HG02571 (cell line): Measurements from ENCODE around the gene LILRB1.
"Not testable (repeated sequence)": the region's sequence is repeated elsewhere in the genome, so short reads cannot be mapped to it uniquely, and the experiment has no call there.

ENCODE experiments used
- ATAC-seq: cut with Tn5 transposase; IDR thresholded peaks from one replicate; pipeline ENCODE4 v1.9.1; 2021; ENCODE audit warnings: mild to moderate bottlenecking, moderate library complexity; ENCODE audit not compliant: unreplicated experiment

The LILRB1 gene

DNA sequence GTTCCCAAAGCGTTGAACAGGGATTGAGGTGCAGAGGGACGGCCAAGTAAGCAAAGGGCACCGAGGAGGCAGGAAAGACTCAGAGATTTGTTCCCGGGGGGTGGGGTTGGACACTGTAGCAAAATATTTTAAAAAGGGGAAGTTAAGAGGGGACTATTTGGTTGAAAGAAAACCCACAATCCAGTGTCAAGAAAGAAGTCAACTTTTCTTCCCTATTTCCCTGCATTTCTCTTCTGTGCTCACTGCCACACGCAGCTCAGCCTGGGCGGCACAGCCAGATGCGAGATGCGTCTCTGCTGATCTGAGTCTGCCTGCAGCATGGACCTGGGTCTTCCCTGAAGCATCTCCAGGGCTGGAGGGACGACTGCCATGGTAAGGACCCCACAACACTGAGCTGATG, at the start of gene LILRB1:
TSS of gene LILRB1 (plus strand) at position 223 of the 400 bp plus-strand sequence. CDS start 590 bp downstream, outside the sequence.
- ATAC-seq: not testable (repeated sequence)

DNA sequence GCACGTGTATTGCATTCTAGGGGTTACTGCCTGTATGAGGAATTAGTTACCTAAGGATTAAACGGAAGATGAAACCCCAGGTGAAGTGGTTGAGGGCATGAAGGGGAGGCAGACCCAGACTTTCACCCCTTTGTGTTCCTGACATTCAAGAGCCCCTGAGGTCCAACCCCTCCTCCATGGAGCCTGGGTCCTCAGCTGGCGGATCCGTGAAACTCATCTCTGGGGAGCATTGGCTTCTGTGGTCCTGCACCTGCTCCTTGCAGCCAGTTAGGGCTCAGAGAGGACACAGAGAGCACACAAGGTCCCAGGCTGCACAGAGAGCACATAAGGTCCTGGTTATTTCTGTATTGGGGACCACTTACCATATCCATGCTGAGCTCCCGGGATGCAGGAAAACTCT, 43.9 kb upstream of the LILRB1 start:
- ATAC-seq: no peak

DNA sequence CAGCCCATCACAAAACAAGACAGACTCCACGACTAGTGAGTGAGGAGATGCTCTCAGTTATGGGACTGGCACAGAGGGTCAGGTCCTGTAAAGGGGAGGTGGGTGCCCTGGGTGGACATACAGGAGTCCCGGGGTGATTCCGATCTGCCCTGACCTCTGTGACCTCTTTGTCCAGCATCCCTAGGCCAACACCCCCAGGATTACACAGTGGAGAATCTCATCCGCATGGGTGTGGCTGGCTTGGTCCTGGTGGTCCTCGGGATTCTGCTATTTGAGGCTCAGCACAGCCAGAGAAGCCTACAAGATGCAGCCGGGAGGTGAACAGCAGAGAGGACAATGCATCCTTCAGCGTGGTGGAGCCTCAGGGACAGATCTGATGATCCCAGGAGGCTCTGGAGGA, 43.3 kb upstream of the LILRB1 start:
- ATAC-seq: no peak

DNA sequence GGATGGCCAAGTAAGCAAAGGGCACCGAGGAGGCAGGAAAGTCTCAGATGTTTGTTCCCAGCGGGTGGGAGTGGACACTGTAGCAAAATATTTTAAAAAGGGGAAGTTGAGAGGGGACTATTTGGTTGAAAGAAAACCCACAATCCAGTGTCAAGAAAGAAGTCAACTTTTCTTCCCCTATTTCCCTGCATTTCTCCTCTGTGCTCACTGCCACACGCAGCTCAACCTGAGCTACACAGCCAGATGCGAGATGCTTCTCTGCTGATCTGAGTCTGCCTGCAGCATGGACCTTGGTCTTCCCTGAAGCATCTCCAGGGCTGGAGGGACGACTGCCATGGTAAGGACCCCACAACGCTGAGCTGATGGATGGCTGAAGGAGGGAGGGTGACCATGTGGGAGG, 36.8 kb upstream of the LILRB1 start, which contains the start of gene LILRA1:
TSS of gene LILRA1 (plus strand) at position 188 of the 400 bp plus-strand sequence. CDS start 613 bp downstream, outside the sequence.
- ATAC-seq: not testable (repeated sequence)

DNA sequence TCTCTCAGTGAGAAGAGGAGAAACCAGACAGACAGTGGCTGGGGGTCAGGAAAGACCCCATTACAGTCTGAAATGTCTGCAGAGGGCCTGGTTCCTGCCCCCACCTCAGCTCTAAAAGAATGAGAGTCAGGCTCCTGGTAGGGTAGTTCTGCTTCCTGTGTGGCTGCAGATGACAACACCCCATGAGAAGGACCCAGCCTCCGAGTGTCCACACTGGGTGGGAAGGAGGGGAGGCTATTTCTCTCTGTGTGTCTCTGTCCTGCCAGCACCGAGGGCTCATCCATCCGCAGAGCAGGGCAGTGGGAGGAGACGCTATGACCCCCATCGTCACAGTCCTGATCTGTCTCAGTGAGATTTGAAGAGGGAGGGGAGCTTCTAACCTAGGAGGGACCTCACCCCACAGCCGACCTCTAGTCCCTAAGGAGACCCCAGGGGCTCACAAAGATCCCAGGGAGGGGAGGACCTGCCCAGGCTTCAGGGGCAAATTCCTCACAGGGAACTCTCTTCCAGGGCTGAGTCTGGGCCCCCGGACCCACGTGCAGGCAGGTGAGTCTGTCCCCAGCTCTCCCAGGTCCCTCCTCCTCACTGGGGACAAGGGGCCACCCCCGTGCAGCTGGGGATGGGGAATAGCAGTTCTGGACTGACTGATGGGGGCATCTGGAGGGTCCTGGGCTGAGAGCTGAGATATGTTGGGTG, 36.2 kb upstream of the LILRB1 start:
- not testable (repeated sequence) for ATAC-seq

DNA sequence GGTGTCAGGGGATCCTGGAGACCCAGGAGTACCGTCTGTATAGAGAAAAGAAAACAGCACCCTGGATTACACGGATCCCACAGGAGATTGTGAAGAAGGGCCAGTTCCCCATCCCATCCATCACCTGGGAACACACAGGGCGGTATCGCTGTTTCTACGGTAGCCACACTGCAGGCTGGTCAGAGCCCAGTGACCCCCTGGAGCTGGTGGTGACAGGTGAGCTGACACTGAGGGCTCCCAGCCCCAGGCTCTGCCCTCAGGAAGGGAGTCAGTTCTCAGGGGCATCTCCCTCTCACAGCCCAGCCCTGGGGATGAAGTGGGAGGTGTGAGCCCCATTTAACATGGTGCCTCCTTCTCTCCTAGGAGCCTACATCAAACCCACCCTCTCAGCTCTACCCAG, 35.5 kb upstream of the LILRB1 start:
- ATAC-seq: no peak

DNA sequence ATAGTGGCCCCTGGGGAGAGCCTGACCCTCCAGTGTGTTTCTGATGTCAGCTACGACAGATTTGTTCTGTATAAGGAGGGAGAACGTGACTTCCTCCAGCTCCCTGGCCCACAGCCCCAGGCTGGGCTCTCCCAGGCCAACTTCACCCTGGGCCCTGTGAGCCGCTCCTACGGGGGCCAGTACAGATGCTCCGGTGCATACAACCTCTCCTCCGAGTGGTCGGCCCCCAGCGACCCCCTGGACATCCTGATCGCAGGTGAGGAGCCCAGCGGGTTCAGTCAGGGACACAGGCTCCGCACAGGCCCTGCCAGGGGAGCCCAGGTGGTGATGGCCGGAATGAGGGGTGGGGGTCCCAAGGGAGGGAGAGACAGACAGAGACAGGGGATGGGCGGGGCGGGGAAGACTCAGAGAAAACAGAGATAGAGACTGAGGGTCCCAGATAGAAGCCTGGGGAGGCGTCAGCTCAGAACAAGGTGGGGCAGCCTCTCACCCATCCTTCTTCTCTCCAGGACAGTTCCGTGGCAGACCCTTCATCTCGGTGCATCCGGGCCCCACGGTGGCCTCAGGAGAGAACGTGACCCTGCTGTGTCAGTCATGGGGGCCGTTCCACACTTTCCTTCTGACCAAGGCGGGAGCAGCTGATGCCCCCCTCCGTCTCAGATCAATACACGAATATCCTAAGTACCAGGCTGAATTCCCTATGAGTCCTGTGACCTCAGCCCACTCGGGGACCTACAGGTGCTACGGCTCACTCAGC, 34.4 kb upstream of the LILRB1 start:
- ATAC-seq: not testable (repeated sequence)

DNA sequence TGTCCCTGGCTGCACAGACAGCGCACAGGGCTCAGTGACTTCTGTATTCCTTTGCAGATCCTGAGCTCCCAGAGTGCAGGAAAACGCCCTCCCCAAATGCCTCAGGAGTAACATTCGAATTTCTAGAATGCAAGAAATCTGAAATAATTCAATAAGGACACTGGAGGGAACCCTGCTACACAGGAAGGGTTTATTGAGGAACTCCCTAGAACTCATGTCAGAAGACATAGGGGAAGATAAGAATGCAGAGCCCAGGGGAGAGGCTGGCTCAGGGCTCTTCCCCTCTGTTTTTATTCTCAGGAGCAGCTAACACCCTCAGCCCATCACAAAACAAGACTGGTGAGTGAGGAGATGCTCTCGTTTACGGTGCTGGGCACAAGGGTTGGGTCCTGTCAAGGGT, 30.1 kb upstream of the LILRB1 start:
- no peak for ATAC-seq

DNA sequence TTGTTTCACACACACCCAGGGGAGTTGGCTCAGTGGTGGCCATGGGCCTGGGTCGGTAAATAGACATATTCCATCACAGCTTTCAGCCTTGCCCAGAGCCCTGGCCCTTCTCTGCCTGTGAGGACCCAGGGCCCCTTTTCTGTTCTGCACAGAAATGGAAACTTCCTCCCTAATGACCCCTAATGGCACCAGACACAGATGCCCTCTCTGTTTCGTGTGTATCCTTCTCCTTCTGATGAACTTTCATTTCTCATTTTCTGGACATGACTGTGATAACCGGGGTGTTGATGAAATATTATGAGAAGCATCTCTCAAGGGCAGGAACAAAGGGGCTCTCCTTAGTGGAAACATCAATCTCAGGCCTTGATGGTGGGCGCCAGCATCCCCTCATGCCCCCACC, 24.1 kb upstream of the LILRB1 start:
- ATAC-seq: peak; percentile 15

DNA sequence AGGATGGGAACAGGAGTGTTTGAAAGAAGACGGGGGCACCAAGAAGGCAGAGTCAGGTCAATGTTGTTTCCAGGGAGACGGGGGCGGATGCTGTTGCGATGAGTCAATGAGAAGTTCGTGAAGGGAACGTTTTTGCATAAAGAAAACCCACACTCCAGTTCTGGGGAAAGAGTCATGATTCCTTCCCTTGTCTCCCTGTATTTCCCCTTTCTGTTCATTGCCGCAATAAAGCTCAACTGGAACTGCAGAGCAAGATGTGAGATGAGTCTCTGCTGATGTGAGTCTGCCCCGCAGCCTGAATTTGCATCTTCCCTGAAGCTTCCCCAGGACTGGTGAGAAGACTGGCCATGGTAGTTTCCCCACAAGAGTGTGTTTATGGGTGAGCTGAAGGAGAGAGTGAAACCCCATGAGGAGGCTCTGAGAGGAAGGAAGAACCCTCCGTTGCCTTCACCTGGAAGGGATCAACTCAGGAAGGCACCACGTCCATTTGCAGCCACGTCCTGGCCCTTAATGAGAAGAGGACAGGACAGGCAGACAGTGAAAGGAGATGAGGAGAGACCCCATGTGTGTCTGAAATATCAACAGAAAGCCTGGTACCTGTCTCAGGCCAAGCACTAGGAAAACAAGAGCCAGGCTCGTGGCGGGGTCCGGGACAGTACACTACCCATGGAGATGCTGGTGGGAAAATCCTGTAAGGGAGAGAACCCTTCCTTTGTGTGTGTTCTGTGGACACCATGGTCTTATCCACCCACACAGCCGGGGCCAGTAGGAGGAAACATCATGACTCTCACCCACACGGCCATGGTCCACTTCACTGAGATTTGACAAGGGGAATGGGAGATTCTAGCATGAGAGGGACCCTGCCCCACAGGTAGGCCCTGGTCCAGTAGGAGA, 23.1 kb upstream of the LILRB1 start:
- ATAC-seq: peak; percentile 48

DNA sequence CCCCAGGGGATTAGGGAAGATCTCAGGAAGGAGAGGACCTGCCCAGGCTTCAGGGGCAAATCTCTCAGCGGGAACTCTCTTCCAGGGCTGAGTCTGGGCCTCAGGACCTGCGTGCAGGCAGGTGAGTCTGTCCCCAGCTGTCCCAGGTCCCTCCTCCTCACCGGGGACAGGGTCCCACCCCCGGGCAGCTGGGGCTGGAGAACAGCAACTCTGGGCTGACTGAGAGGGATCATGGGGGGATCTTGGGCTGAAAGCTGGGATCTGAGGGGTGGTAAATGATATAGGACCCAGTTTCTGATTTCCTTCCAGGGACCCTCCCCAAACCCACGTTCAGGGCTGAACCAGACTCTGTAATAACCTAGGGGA, 22.5 kb upstream of the LILRB1 start:
- ATAC-seq: no peak

DNA sequence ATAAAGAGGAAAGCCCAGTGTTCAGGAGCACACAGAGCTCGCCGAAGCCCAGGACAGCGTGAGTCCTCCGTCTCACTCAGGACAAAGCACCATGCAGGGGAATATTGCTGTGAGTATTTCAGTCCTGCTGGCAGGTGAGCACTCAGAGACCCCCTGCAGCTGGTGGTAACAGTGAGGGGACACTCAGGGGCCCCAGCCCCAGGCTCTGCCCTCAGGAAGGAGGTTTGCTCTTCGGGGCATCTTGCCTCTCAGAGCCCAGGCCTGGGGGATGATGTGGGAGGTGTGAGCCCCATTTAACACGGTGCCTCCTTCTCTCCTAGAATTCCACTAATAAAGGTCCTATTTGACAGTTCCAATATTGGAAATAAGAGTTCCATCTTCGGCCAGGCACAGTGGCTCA, 22.1 kb upstream of the LILRB1 start:
- ATAC-seq: no peak

DNA sequence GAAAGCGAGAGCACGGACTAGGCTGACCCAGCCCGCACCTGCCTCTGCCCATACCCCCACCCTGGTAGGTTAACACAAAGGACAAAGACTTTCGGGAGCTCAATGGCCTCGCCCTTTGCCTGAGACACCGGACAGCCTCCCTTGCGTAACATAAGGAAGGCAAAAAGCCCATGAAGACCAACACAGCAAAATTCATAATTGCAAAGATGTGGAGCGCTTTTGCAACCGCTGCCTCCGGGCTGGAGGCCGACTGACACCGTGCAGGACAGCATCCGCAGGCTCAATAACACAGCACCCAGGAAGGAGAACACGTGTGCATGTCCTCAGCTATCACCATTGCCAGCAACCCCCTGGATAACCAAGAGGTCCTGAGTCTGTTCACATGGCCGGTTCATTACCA, 21.5 kb upstream of the LILRB1 start:
- no peak for ATAC-seq

DNA sequence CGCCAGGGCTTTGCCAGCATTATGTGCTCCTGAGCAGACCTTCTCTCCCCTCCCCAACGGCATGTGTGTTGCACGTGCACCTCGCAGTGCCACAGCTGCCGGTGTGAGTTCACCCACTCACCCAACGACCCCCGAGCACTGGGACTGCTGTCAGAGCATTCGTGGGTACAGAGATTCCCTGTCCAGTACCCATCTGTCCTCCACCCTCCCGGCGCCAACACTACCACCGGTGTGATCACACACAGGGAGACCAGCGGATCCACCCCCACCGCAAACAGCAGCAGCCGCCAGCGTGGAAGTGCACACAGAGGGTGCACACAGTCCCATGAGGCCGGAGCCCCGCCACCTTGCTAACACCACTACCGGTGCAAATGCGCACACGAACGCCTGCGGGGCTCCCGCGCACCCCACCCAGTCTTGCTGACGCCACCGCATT, 20.9 kb upstream of the LILRB1 start:
- no peak for ATAC-seq

DNA sequence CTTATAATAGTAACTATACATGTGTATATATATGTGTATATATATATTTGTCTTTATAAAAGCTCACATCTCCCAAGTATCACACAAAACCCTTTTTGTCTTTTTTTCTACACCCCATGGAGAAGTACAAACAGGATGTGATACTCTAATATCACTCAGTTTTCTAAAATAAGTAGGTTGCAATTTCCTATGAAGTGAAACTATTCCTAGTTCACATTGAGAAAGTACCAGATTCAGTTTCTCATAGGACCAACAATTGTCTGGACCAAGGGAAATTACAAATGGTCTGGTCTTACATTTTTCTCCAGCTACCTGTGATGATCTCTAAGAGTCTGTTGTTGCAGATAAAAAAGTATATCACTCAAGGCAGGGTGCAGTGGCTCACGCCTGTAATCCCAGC, 17.9 kb upstream of the LILRB1 start:
- ATAC-seq: no peak

DNA sequence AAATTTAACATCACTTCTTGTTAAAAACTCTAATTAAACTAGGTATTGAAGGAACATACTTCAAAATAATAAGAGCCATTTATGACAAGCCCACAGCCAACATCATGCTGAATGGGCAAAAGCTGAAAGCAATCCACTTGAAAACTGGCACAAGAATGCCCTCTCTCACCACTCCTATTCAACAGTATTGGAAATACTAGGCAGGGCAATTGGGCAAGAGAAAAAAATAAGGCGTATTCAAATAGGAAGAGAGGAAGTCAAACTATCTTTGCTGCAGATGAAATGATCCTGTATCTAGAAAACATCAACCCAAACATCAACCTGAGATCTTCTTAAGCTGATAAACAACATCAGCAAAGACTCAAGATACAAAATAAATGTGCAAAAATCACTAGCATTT, 15.6 kb upstream of the LILRB1 start:
- no peak for ATAC-seq

DNA sequence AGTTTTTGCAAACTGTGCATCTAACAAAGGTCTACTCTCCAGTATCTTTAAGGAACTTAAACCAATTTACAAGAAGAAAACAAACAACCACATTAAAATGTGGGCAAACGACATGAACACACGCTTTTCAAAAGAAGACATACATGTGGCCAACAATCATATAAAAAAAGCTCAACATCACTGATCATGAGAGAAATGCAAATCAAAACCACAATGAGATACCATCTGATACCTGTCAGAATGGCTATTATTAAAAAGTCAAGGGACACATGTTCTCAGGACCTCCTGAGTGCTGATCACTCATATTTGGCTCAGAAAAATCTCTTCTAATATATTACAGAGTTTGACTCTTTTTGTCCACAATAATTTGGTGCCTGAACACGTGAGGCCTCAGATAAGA, 14.2 kb upstream of the LILRB1 start:
- peak; percentile 28 for ATAC-seq

DNA sequence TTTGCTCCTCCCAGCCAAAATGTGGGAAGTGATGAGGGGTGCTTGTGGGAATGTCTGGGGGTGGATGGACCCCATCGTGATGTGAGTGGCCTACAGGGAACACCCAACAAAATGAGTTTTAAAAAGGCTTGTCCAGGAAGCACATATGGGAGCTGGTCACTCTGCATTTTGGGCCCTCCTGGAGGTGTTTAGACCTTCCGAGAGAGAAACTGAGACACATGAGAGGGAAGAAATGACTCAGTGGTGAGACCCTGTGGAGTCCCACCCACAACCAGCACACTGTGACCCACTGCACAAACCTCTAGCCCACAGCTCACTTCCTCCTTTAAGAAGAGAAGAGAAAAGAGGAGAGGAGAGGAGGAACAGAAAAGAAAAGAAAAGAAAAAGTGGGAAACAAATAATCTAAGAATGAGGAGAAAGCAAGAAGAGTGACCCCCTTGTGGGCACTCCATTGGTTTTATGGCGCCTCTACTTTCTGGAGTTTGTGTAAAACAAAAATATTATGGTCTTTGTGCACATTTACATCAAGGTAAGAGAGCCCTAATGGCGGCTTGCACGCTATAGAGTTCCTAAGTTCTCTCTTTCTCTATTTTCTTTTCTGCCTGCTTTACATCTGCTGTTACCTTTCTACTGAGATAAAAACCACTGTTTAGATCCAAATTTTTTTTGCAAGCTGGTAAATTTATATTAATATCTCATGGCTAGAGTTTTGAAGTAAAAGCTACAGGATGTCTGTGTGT, 13.3 kb upstream of the LILRB1 start:
- peak; percentile 81 for ATAC-seq

DNA sequence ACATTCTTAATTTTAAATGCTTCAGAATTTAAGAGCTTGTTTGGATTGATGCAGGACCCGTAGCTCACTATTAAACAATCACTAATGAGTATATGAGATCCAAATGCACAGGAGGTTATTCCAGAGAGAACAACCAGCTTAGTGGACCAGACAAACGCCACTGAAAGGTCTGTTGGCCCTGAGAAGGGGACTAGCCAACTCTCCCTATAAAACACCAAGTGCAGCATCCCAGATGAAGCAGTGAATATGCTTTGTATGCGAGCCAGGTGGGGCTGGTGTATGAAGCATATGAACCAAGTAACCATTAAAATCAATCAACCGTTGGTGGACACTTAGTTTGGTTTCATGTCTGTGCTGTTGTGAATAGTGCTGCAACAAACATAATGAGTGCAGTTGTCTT, 9.8 kb upstream of the LILRB1 start:
- ATAC-seq: no peak

DNA sequence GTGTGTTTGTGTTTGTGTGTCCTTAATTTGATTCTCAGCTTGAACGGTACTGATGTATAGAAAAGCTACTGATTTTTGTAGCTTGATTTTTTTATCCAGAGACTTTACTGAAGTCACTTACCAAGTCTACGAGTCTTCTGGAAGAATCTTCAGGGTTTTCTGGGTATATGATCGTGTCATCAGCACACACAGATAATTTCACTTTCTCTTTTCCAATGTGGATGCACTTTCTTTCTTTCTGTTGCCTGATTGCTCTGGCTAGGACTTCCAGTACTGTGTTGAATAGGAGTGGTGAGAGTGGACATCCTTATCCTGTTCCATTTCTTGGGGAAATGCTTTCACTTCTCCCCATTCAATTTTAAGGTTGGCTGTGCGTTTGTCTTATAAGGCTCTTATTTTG, 7.9 kb upstream of the LILRB1 start:
- no peak for ATAC-seq

DNA sequence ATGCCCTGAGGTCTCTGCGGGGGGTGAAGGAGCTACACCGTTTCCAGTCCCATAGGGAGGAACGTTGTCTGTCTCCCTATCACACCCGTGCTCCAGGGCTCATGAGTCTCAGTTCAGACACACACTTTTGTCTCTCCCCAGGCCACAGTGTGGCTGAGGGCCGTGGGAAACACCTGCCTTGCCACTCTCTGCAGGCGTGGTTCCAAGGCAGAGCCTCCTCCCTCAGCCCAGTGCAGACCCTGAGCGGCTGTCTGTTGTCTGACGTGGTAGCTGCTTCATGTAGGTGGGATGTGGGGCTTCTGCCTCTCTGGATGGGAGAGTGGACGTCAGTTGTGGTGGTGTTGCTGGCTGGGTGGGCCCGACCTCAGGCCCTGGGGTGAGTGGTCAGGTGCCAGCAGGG, 6.0 kb upstream of the LILRB1 start:
- ATAC-seq: not testable (repeated sequence)
